ENCODE measurements around the gene RAB20.

GRCh38 chr13:110576070-110576394, 14.5 kb upstream of the RAB20 start:
- TF ChIP-seq CTCF (IDR thresholded peaks at IDR 0.05 in 8 of 11, conservative IDR thresholded peaks at IDR 0.05 in 3 of 11) (no peak), POLR2A (IDR thresholded peaks at IDR 0.05) (no peak), POLR2AphosphoS5 (IDR thresholded peaks at IDR 0.05) (no peak)

All from spleen (tissue), 7 donors.